ENCODE measurements around the gene PRRG2.

The PRRG2 gene

GRCh38 chr19:49590071-49590970, 9.2 kb downstream of the PRRG2 start:
- DNase-seq, result peak; percentile 97

GRCh38 chr19:49590971-49591730, 10.0 kb downstream of the PRRG2 start, which contains the start of gene PRR12:
TSS of gene PRR12 (plus strand) at chr19:49591182. CDS start at chr19:49591655, 473 bp downstream.
- peak; percentile 72 for DNase-seq

GRCh38 chr19:49591731-49592485, 10.8 kb downstream of the PRRG2 start:
- peak; percentile 63 for DNase-seq

GRCh38 chr19:49592486-49593232, 11.5 kb downstream of the PRRG2 start:
- no peak for DNase-seq

- peak; percentile 88 for DNase-seq
These were observed 12.4 kb downstream of the PRRG2 start for GRCh38 chr19:49593233-49594113.

- no peak for DNase-seq
These were observed 13.3 kb downstream of the PRRG2 start for GRCh38 chr19:49594157-49594992.

- DNase-seq, result no peak
These were observed 14.1 kb downstream of the PRRG2 start for GRCh38 chr19:49594993-49595818.

GRCh38 chr19:49595819-49596404, 14.8 kb downstream of the PRRG2 start:
- no peak for DNase-seq

GRCh38 chr19:49596407-49596806, 15.3 kb downstream of the PRRG2 start:
- DNase-seq, result no peak

GRCh38 chr19:49596954-49597702, 16.0 kb downstream of the PRRG2 start:
- no peak for DNase-seq

GRCh38 chr19:49597703-49597974, 16.5 kb downstream of the PRRG2 start:
- no peak for DNase-seq

- no peak for DNase-seq
These were observed 18.5 kb downstream of the PRRG2 start for GRCh38 chr19:49599378-49600295.

GRCh38 chr19:49601482-49602038, 20.4 kb downstream of the PRRG2 start:
- no peak for DNase-seq

- DNase-seq, result no peak
These were observed 21.7 kb downstream of the PRRG2 start for GRCh38 chr19:49602806-49603205.

GRCh38 chr19:49605605-49606004, 24.5 kb downstream of the PRRG2 start:
- DNase-seq, result no peak

- DNase-seq, result no peak
These were observed 28.5 kb downstream of the PRRG2 start for GRCh38 chr19:49609499-49610092.

- no peak for DNase-seq
These were observed 32.3 kb downstream of the PRRG2 start for GRCh38 chr19:49613374-49613773.
